ENCODE data around the gene PLCG1. TPM values are rescaled to one million over a fixed set of nuclear protein-coding genes. Genes with fewer than 3 reads are reported as not detected.

Gene PLCG1
- total and polyA plus RNA-seq, 10 donors, result 28.0 to 144 (median 117) TPM

- H3K27me3 ChIP-seq (replicated peaks in 1 of 7), result peaks cover 0 to 12% (median 0%) of the 10 kb centered on the region in 7 donors
- no peak for DNase-seq
- peak overlapping the region; percentile 37 to 98 (median 88) for H3K27ac ChIP-seq
- H3K36me3 ChIP-seq, result peaks cover 0 to 7% (median 0%) of the 10 kb centered on the region in 6 donors
- 49 to 62% (median 57%) methylated on average over 8 of the region's 8 CpGs for WGBS, 5 donors
- H3K9me3 ChIP-seq, result no peaks in the 10 kb centered on the region
- intact Hi-C loops (cut with DNase I; ENCODE audit: low total_unique reads), result no loop called here
- peak; percentile 36 to 63 (median 53) for TF ChIP-seq POLR2AphosphoS5 (IDR thresholded peaks at IDR 0.05)
- TF ChIP-seq CTCF (IDR thresholded peaks at IDR 0.05 in 8 of 11, conservative IDR thresholded peaks at IDR 0.05 in 3 of 11), result no peak
- H3K4me1 ChIP-seq, result peaks cover 43 to 93% (median 89%) of the 10 kb centered on the region in 6 donors
- peak overlapping the region in 1 of 8 donors; percentile 98 for H3K4me3 ChIP-seq
Measured at GRCh38 chr20:41141153-41141815, 3.9 kb downstream of the PLCG1 start.

- no peak for DNase-seq
- no peak for TF ChIP-seq CTCF (IDR thresholded peaks at IDR 0.05 in 8 of 11, conservative IDR thresholded peaks at IDR 0.05 in 3 of 11)
- TF ChIP-seq POLR2AphosphoS5 (IDR thresholded peaks at IDR 0.05), result no peak
- no peak for TF ChIP-seq POLR2A (IDR thresholded peaks at IDR 0.05)
- intact Hi-C loops (cut with DNase I; ENCODE audit: low total_unique reads), result no loop called here
- peak overlapping the region; percentile 37 to 98 (median 88) for H3K27ac ChIP-seq
- WGBS, 5 donors, result 70 to 97% (median 77%) methylated on average over 4 of the region's 4 CpGs
- H3K27me3 ChIP-seq (replicated peaks in 1 of 7), result peaks cover 0 to 12% (median 0%) of the 10 kb centered on the region in 7 donors
- peaks cover 0 to 7% (median 0%) of the 10 kb centered on the region in 6 donors for H3K36me3 ChIP-seq
- H3K4me1 ChIP-seq, result peaks cover 50 to 98% (median 95%) of the 10 kb centered on the region in 6 donors
- no peaks in the 10 kb centered on the region for H3K9me3 ChIP-seq
- H3K4me3 ChIP-seq, result peak overlapping the region in 1 of 8 donors; percentile 98
Measured at GRCh38 chr20:41142245-41142644, 4.9 kb downstream of the PLCG1 start.

- H3K36me3 ChIP-seq, result peaks cover 0 to 7% (median 0%) of the 10 kb centered on the region in 6 donors
- peak overlapping the region in 1 of 8 donors; percentile 98 for H3K4me3 ChIP-seq
- no peaks in the 10 kb centered on the region for H3K9me3 ChIP-seq
- H3K27ac ChIP-seq, result peak overlapping the region in 5 of 8 donors; percentile 80 to 98 (median 96)
- DNase-seq, result no peak
- H3K27me3 ChIP-seq (replicated peaks in 1 of 7), result peaks cover 0 to 7% (median 0%) of the 10 kb centered on the region in 7 donors
- TF ChIP-seq POLR2A (IDR thresholded peaks at IDR 0.05), result no peak
- TF ChIP-seq POLR2AphosphoS5 (IDR thresholded peaks at IDR 0.05), result peak in 1 of 3 donors; percentile 22
- peaks cover 56 to 100% (median 98%) of the 10 kb centered on the region in 6 donors for H3K4me1 ChIP-seq
- 30 to 42% (median 32%) methylated on average over 4 to 5 of the region's 5 CpGs for WGBS, 5 donors
- intact Hi-C loops (cut with DNase I; ENCODE audit: low total_unique reads), result no loop called here
Measured at GRCh38 chr20:41142919-41143318, 5.6 kb downstream of the PLCG1 start.

GRCh38 chr20:41143354-41143753 lies 6.0 kb downstream of the PLCG1 start:
- intact Hi-C loops (cut with DNase I; ENCODE audit: low total_unique reads), result no loop called here
- no peak for DNase-seq
- H3K4me1 ChIP-seq, result peaks cover 60 to 100% (median 98%) of the 10 kb centered on the region in 6 donors
- H3K9me3 ChIP-seq, result no peaks in the 10 kb centered on the region
- peak overlapping the region in 1 of 8 donors; percentile 98 for H3K4me3 ChIP-seq
- TF ChIP-seq CTCF (IDR thresholded peaks at IDR 0.05 in 8 of 11, conservative IDR thresholded peaks at IDR 0.05 in 3 of 11) (no peak), POLR2A (IDR thresholded peaks at IDR 0.05) (no peak), POLR2AphosphoS5 (IDR thresholded peaks at IDR 0.05) (no peak)
- peaks cover 0 to 3% (median 0%) of the 10 kb centered on the region in 7 donors for H3K27me3 ChIP-seq (replicated peaks in 1 of 7)
- H3K36me3 ChIP-seq, result peaks cover 0 to 7% (median 0%) of the 10 kb centered on the region in 6 donors
- H3K27ac ChIP-seq, result peak overlapping the region in 5 of 8 donors; percentile 80 to 98 (median 96)
- 64 to 82% (median 72%) methylated on average over 2 of the region's 2 CpGs for whole genome bisulfite sequencing, 5 donors
